GM10266 (cell line): ENCODE results near the gene OR10J5.
"Not testable (repeated sequence)": the region's sequence is repeated elsewhere in the genome, so short reads cannot be mapped to it uniquely, and the experiment has no call there.

Experiments
- DNase-seq: peaks from one replicate; pipeline ENCODE4 v3.0.0; 2012; ENCODE audit errors: extremely low spot score
- TF ChIP-seq, protein P1 (sequence below): IDR thresholded peaks from 2 replicates; pipeline ENCODE4 v1.5.1; 2012; ENCODE audit warnings: mild to moderate bottlenecking, low read depth; ENCODE audit not compliant: control insufficient read depth, insufficient read depth; ENCODE audit errors: missing control alignments

The OR10J5 gene

DNA sequence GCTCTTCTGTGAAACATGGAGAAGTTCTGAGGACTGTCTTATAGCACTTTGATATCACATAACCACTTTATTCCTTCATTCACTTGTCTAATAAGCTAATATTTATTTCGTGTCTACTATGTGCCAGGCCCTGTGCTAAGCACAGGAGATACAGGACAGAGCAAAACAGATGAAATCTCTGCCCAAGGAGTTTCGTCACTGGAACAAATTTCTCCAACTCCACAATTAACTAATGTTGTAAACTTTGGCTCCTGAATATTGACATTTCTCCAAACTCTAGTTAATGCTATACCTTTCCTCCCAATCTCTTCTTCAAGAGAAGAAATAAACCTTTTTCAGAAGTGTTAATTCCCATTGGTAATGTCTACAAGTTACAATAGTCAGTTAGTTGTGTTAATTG lies 24.8 kb upstream of the OR10J5 start:
- TF ChIP-seq, protein P1, sequence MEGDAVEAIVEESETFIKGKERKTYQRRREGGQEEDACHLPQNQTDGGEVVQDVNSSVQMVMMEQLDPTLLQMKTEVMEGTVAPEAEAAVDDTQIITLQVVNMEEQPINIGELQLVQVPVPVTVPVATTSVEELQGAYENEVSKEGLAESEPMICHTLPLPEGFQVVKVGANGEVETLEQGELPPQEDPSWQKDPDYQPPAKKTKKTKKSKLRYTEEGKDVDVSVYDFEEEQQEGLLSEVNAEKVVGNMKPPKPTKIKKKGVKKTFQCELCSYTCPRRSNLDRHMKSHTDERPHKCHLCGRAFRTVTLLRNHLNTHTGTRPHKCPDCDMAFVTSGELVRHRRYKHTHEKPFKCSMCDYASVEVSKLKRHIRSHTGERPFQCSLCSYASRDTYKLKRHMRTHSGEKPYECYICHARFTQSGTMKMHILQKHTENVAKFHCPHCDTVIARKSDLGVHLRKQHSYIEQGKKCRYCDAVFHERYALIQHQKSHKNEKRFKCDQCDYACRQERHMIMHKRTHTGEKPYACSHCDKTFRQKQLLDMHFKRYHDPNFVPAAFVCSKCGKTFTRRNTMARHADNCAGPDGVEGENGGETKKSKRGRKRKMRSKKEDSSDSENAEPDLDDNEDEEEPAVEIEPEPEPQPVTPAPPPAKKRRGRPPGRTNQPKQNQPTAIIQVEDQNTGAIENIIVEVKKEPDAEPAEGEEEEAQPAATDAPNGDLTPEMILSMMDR: no peak
- no peak for DNase-seq

DNA sequence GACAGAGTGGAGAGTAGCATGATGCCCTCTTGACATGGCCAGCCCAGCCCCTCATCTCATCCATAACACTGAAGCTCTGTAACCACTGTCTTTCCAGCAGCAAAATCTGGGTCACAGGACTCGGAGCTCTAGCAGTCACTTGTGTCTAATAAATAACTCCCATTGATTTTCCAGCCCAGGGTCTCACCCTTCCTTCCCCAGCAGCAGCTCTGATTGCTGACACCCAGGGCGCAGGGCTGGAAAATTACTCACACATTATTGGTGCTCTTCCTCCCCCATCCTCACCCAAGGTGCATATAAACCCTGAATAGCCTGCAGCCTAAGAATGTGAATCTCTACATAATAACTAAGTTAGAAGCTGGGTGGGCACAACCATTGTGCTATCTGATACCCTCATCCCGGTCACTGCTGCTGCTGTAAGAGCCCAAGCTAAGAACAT lies 21.1 kb upstream of the OR10J5 start:
- TF ChIP-seq, protein P1: no peak
- no peak for DNase-seq

DNA sequence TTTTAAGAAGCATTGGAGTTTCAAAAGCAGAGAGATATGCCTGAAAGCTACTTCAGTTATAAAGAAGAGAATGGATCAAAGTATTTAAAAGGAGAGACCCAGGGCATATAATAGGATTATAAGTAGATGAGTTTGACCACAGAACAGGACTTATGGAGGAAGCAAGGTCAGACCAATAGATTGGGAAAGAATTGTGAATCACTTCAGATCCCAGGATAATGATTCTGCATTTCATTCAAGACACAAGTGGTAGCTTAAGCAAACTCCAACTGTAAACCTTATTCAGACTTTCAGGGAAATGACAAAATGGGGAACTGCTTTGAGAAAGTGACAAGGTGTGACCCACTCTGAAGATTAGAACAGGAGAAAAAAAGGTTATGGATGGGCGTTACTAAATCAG lies 18.9 kb upstream of the OR10J5 start:
- TF ChIP-seq, protein P1: no peak
- no peak for DNase-seq

DNA sequence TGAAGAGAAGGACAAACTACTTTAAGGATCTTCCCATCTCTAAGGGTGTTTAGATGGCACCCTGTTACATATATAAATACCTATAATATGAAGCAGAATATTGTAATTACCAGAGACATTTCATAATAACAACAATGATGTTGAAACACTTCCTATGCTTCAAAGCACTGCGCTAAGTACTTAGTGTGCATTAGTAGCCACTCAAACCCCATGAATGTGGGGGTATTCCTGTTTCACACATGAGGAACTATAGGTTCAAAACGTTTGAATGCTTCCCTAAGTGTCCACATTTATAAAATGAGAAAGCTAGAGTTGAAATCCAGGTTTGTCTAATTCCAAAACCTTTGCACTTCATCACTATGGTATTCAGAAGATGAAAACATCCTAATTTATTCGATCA lies 18.5 kb upstream of the OR10J5 start:
- TF ChIP-seq, protein P1: no peak
- no peak for DNase-seq

DNA sequence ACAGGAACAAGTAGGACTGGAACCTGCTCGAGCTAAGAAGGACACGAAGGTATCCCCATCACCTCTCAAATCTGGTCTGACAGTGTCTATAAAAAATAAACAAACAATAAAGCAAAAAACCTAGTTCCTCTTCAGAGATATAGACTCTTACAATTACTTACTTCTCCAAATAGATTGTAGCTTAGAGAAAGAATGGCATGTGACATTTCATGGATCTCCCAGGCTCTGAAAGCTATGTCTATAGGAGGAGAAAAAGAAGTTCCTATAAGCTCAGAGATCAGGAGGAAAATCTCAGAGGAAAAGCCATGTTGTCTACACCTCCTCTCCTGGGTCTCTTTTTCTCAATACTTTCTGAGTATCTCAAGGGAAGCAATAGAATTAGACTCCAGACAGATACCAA lies 12.3 kb upstream of the OR10J5 start:
- DNase-seq: no peak
- TF ChIP-seq, protein P1: no peak

DNA sequence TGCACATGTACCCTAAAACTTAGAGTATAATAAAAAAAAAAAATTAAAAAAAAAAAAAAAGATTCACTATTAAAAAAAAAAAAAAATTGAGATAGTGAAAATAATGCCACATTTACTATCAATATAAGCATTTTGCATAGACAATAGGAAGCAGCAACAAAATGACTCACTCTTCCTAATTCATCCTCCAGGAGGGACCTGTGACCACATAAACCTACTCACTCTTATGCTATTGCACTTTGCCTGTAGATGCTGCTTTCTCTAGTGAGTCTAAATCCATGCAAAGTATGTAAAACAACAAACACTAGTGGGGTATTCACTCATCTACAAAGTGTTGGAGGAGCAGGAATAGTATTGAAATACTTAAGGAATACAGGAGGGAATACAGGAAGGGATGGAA lies 2.9 kb downstream of the OR10J5 start:
- no peak for DNase-seq
- TF ChIP-seq, protein P1: no peak

DNA sequence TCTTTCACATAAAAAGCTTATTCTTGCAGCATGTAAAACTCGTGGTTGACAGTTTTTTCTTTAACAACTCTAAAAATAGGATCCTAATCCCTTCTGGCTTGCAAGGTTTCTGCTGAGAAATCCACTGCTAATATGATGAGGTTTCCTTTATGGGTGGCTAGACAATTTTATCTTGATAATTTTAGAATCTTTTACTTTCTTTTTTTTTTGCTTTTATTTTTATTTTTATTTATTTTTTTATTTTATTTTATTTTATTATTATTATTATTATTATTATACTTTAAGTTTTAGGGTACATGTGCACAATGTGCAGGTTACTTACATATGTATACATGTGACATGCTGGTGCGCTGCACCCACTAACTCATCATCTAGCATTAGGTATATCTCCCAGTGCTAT lies 11.0 kb downstream of the OR10J5 start:
- DNase-seq: not testable (repeated sequence)

DNA sequence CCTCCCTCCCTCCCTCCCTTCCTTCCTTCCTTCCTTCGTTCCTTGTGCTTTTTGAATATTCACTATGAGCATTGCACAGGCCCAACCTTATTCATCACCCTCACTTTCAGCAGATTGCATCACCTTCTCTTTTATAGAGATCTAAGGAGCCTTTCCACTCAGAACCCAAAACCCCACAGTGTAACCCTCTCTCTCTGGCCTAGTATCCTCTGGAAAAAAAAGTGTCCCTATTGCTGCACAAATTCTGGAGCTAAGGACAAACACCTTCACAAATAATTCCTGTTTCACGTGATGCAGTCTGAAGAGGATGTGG lies 25.6 kb downstream of the OR10J5 start:
- no peak for DNase-seq
- TF ChIP-seq, protein P1: no peak
